Neural crest cell (in vitro differentiated cells): ENCODE results near the gene FBF1. TPM values are rescaled to one million over a fixed set of nuclear protein-coding genes. Genes with fewer than 3 reads are reported as not detected.
"Not testable (repeated sequence)": the region's sequence is repeated elsewhere in the genome, so short reads cannot be mapped to it uniquely, and the experiment has no call there.

Experiments
- DNase-seq: peaks from one replicate; pipeline ENCODE4 v3.0.0; 2021; ENCODE audit warnings: low read depth, mixed read lengths, low spot score
- H3K27ac Mint-ChIP-seq: one replicate; pipeline ENCODE4 v1.8.0; 2021; ENCODE audit warnings: mild to moderate bottlenecking, mixed read lengths; ENCODE audit not compliant: unreplicated experiment
- H3K27me3 Mint-ChIP-seq: 2 replicates; pipeline ENCODE4 v1.8.0; 2021; ENCODE audit warnings: low read depth, mild to moderate bottlenecking, mixed read lengths
- H3K36me3 Mint-ChIP-seq: 2 replicates; pipeline ENCODE4 v1.8.0; 2021; ENCODE audit warnings: low read depth, mild to moderate bottlenecking, mixed read lengths
- H3K4me1 Mint-ChIP-seq: 2 replicates; pipeline ENCODE4 v1.8.0; 2021; ENCODE audit warnings: mixed read lengths
- H3K4me3 Mint-ChIP-seq: one replicate; pipeline ENCODE4 v1.8.0; 2021; ENCODE audit warnings: mild to moderate bottlenecking, mixed read lengths
- H3K9me3 Mint-ChIP-seq: 2 replicates; pipeline ENCODE4 v1.8.0; 2021; ENCODE audit warnings: mixed read lengths
- total RNA-seq: library from RNA; stranded (reverse); gene quantifications from 2 replicates; pipeline ENCODE4 v1.2.1, GENCODE V29; 2021
- TF ChIP-seq, protein P1 (sequence below): fragments of 200-600 bp; sonication (generic); conservative IDR thresholded peaks from 2 replicates; pipeline ENCODE4 v1.5.0; 2021; ENCODE audit warnings: antibody characterized with exemption, mild to moderate bottlenecking

Gene FBF1
- total RNA-seq, 1 donor from 2014 or later, result 25.9 TPM

DNA sequence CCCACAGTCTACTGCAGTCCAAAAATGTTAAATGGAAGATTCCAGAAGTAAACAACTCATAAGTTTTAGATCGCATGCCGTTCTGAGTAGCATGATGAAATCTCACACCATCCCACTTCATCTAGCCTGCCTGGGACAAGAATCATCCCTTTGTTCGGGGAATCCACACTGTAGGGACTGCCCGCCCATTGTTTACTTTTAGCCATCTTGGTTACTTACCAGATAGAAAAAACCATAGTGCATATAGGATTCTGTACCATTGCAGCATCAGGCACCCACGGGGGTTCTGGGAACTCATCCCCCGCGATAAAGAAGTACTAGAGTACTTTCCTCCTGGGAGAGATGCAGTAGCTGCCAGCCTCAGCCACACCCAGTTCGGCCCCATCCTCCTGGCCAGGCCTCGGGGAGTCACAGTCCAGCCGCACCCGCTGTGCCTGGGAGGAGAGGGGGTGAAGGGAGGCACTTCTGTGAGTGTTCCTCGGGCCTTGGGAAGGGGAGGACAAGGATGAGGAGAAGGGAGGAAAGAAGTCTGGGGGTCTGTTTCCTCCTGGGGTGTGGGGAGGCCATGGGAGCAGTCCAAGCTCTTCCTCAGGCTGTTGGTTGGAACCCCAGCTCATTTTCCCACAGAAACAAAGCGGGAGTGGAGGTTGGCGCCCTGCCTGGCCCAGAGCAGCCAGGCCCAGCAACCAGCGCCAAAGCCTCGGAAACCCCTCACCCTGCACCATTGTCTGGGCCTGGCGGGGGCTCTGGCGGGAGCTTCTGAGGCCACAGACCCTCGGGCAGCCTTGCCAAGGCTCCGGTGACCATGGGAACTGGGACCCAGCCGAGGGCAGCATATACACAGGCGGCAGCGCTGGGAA lies 71.3 kb downstream of the FBF1 start:
- Mint-ChIP-seq H3K36me3 (no peaks in the 10 kb centered on the region), H3K4me3 (no peak overlapping the region), H3K4me1 (peaks cover 22% of the 10 kb centered on the region), H3K27ac (peak overlapping the region; percentile 91), H3K9me3 (no peaks in the 10 kb centered on the region), H3K27me3 (peaks cover 5% of the 10 kb centered on the region)
- DNase-seq, result no peak
- TF ChIP-seq, protein P1, sequence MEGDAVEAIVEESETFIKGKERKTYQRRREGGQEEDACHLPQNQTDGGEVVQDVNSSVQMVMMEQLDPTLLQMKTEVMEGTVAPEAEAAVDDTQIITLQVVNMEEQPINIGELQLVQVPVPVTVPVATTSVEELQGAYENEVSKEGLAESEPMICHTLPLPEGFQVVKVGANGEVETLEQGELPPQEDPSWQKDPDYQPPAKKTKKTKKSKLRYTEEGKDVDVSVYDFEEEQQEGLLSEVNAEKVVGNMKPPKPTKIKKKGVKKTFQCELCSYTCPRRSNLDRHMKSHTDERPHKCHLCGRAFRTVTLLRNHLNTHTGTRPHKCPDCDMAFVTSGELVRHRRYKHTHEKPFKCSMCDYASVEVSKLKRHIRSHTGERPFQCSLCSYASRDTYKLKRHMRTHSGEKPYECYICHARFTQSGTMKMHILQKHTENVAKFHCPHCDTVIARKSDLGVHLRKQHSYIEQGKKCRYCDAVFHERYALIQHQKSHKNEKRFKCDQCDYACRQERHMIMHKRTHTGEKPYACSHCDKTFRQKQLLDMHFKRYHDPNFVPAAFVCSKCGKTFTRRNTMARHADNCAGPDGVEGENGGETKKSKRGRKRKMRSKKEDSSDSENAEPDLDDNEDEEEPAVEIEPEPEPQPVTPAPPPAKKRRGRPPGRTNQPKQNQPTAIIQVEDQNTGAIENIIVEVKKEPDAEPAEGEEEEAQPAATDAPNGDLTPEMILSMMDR, result no peak

DNA sequence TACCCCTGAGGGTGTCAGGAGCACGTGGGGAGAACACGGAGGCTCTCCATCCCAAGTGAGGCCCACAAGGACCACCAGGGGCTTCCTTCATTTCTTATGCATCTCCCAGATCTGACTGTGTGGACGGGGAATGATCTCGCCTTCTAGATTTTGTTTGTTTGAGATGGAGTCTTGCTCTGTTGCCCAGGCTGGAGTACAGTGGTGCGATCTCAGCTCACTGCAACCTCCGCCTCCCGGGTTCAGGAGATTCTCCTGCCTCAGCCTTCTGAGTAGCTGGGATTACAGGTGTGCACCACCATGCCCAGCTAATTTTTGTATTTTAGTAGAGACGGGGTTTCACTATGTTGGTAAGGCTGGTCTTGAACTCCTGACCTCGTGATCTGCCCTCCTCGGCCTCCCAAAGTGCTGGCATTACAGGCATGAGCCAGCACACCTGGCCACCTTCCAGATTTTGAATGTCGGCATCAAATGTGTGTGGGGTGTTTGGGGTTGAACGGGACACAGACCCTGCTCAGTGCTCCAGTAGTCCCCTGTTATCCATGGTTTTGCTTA lies 72.0 kb downstream of the FBF1 start:
- H3K4me3 Mint-ChIP-seq, DNase-seq, H3K27ac Mint-ChIP-seq, H3K9me3 Mint-ChIP-seq, H3K27me3 Mint-ChIP-seq, H3K36me3 Mint-ChIP-seq: not testable (repeated sequence)
- peaks cover 22% of the 10 kb centered on the region for H3K4me1 Mint-ChIP-seq

DNA sequence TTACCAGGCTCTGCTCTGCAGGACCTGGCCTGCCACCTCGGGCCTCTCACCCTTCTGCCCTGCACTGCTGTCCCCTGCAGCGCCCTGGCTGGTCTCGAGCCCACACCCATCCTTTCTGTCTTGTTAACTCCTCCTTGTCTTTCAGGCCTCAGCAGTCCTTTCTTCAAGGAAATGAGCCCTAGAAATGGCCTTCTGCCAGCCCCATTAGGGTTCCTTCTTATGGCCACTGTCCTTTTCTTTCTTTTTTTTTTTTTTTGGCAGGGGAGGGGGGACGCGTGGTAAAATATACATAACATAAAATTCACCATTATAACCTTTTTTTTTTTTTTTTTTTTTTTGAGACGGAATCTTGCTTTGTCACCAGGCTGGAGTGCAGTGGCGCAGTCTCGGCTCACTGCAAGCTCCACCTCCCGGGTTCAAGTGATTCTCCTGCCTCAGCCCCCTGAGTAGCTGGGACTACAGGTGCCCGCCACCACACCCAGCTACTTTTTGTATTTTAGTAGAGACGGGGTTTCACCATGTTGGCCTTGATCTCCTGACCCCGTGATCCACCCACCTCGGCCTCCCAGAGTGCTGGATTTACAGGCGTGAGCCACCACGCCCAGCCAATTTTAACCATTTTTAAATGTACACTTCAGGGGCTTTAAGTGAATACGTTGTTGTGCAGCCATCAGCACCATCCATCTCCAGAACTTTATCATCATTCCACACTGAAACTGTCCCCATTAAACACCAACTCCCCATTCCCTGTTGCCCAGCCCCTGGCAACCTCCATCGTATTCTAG lies 75.2 kb downstream of the FBF1 start:
- not testable (repeated sequence) for H3K27me3 Mint-ChIP-seq, H3K27ac Mint-ChIP-seq

DNA sequence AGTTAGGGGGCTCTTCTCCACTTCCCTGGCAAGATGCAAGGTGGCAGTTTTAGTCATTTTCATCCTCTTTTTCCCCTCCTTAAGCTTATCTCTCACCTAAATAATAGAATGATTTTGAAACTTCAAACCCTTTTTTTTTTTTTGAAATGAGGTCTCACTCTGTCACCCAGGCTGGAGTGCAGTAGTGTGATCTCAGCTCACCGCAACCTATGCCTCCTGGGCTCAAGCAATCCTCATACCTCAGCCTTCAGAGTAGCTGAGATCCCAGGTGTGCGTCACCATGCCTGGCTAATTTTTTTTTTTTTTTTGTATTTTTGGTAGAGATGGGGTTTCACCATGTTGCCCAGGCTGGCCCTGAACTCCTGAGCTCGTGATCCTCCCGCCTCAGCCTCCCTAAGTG lies 76.0 kb downstream of the FBF1 start:
- peaks cover 11% of the 10 kb centered on the region for H3K4me1 Mint-ChIP-seq
- H3K27ac Mint-ChIP-seq, H3K27me3 Mint-ChIP-seq, H3K4me3 Mint-ChIP-seq, H3K9me3 Mint-ChIP-seq, H3K36me3 Mint-ChIP-seq, DNase-seq: not testable (repeated sequence)

More for the DNA sequence above, 75.2 kb downstream of the FBF1 start:
- H3K9me3 Mint-ChIP-seq, H3K4me3 Mint-ChIP-seq, DNase-seq, H3K36me3 Mint-ChIP-seq: not testable (repeated sequence)
- peaks cover 12% of the 10 kb centered on the region for H3K4me1 Mint-ChIP-seq

DNA sequence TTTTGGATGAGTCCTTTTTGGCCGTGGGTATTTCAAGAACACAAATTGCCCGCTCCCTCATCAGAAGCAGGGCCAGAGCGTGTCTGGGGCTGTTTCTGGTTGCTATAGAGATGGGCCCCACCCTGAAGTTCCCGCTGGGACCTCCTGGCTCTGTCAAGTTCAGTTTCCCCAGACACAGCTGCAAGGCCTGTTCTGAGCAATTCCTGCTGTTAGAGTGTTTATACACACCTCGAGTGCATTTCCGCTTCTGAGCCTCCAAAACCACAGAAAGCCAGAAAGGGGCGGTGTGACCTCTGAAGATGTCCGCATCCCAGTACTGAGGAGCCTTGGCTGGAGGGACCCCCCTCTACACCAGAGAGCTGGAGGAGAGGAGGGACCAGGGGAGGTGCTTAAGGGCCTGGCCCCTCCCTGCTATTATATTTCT lies 76.4 kb downstream of the FBF1 start:
- Mint-ChIP-seq H3K4me1 (peaks cover 8% of the 10 kb centered on the region), H3K27ac (no peak overlapping the region), H3K36me3 (no peaks in the 10 kb centered on the region), H3K27me3 (no peaks in the 10 kb centered on the region), H3K9me3 (no peaks in the 10 kb centered on the region), H3K4me3 (no peak overlapping the region)
- no peak for DNase-seq
- TF ChIP-seq, protein P1, result no peak

DNA sequence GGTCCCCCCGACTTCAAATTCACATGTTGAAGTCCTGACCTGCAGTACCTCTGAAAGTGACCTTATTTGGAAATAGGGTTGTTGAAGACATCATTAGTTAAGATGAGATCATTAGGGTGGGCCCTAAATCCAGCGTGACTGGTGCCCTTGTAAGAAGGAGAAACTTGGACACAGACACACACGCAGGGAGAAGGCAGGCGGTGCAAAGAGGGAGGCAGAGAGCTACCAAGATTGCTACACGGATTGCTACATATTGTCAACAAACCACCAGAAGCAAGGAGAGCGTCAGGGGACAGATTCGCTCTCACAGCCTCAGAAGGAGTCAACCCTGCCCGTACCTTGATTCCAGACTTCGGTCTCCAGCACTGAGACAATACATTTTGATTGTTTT lies 78.9 kb downstream of the FBF1 start:
- Mint-ChIP-seq H3K4me1 (no peaks in the 10 kb centered on the region), H3K27ac (no peak overlapping the region), H3K27me3 (no peaks in the 10 kb centered on the region), H3K36me3 (no peaks in the 10 kb centered on the region), H3K9me3 (no peaks in the 10 kb centered on the region), H3K4me3 (no peak overlapping the region)
- no peak for DNase-seq
- TF ChIP-seq, protein P1, result no peak

Other genes starting within 250 kb of the FBF1 start
- 0.64 and 1.4 TPM in 2 replicates for gene ITGB4, start 219.6 kb downstream of the FBF1 start, total RNA-seq
- gene GALK1, start 175.8 kb downstream of the FBF1 start, total RNA-seq, result 11.9 and 13.1 TPM in 2 replicates
- gene UNK, start 156.2 kb downstream of the FBF1 start, total RNA-seq, result 49.3 and 49.4 TPM in 2 replicates
- 1.1 and 3.1 TPM in 2 replicates for gene UNC13D, start 96.6 kb downstream of the FBF1 start, total RNA-seq
- 49.3 and 53.3 TPM in 2 replicates for gene WBP2, start 85.7 kb downstream of the FBF1 start, total RNA-seq
- gene TRIM47, start 62.5 kb downstream of the FBF1 start, total RNA-seq, result 0.91 and 1.9 TPM in 2 replicates
- gene TRIM65, start 44.1 kb downstream of the FBF1 start, total RNA-seq, result 23.3 and 27.4 TPM in 2 replicates
- 111 and 115 TPM in 2 replicates for gene MRPL38, start 36.2 kb downstream of the FBF1 start, total RNA-seq
- gene ACOX1, start 38.1 kb upstream of the FBF1 start, total RNA-seq, result 19.3 and 22.3 TPM in 2 replicates
- gene TEN1, start 38.2 kb upstream of the FBF1 start, total RNA-seq, result 9.1 and 10.1 TPM in 2 replicates
- gene CDK3, start 59.8 kb upstream of the FBF1 start, total RNA-seq, result 7.9 and 9.4 TPM in 2 replicates
- not detected in 2 replicates for gene EVPL, start 86.3 kb upstream of the FBF1 start, total RNA-seq
- gene SRP68, start 131.5 kb upstream of the FBF1 start, total RNA-seq, result 87.9 and 91.6 TPM in 2 replicates
- not detected in 2 replicates for gene GALR2, start 133.7 kb upstream of the FBF1 start, total RNA-seq
- gene ZACN, start 138.1 kb upstream of the FBF1 start, total RNA-seq, result 0.19 TPM in 1 of 2 replicates, not detected in the other
- gene EXOC7, start 162.7 kb upstream of the FBF1 start, total RNA-seq, result 195 and 205 TPM in 2 replicates
- gene FOXJ1, start 200.2 kb upstream of the FBF1 start, total RNA-seq, result 4.3 and 4.5 TPM in 2 replicates